GM23338 (cell line): Measurements from ENCODE around the gene CEP89. TPM values are rescaled to one million over a fixed set of nuclear protein-coding genes. Genes with fewer than 3 reads are reported as not detected.

ENCODE experiments used
- ATAC-seq: fragments of 200-7000 bp; cut with Tn5 transposase; 3 replicates; pipeline ENCODE4 v1.9.1; 2020
- DNase-seq: peaks from one replicate; pipeline ENCODE4 v3.0.0-alpha.2; 2015; ENCODE audit warnings: low spot score
- H2AFZ ChIP-seq: fragments of 200-600 bp; sonication (generic); 2 replicates; pipeline ENCODE4 v1.8.0; 2016; ENCODE audit warnings: antibody characterized with exemption, mild to moderate bottlenecking, moderate library complexity
- H3F3A ChIP-seq: fragments of 200-600 bp; sonication (generic); replicated peaks from 2 replicates; pipeline ENCODE4 v1.8.0; 2017; ENCODE audit warnings: antibody characterized with exemption, mixed run types, low read depth
- H3K27ac ChIP-seq: fragments of 200-600 bp; sonication (generic); 2 replicates; pipeline ENCODE4 v1.6.1; 2016; ENCODE audit warnings: low read depth
- H3K27me3 ChIP-seq: fragments of 200-600 bp; sonication (generic); 2 replicates; pipeline ENCODE4 v1.8.0; 2016; ENCODE audit warnings: mild to moderate bottlenecking, mixed run types, moderate library complexity; ENCODE audit not compliant: insufficient read depth
- H3K36me3 ChIP-seq: fragments of 200-600 bp; sonication (generic); 2 replicates; pipeline ENCODE4 v1.8.0; 2016; ENCODE audit warnings: mild to moderate bottlenecking; ENCODE audit not compliant: insufficient read depth
- H3K4me1 ChIP-seq: fragments of 200-600 bp; sonication (generic); 2 replicates; pipeline ENCODE4 v1.8.0; 2016; ENCODE audit warnings: mild to moderate bottlenecking, moderate library complexity; ENCODE audit not compliant: insufficient read depth
- H3K4me2 ChIP-seq: fragments of 200-600 bp; sonication (generic); 2 replicates; pipeline ENCODE4 v1.7.1; 2017; ENCODE audit warnings: mixed run types
- H3K4me3 ChIP-seq: fragments of 200-600 bp; sonication (generic); 2 replicates; pipeline ENCODE4 v1.6.1; 2016; ENCODE audit warnings: mixed run types
- H3K79me2 ChIP-seq: fragments of 200-600 bp; sonication (generic); replicated peaks from 2 replicates; pipeline ENCODE4 v1.8.0; 2017; ENCODE audit warnings: mild to moderate bottlenecking; ENCODE audit not compliant: insufficient read depth
- H3K9me2 ChIP-seq: fragments of 200-600 bp; sonication (generic); 2 replicates; pipeline ENCODE4 v1.8.0; 2017; ENCODE audit not compliant: insufficient read depth
- H4K20me1 ChIP-seq: fragments of 200-600 bp; sonication (generic); replicated peaks from 2 replicates; pipeline ENCODE4 v1.8.0; 2017; ENCODE audit warnings: mild to moderate bottlenecking; ENCODE audit not compliant: insufficient read depth
- H3K27ac Mint-ChIP-seq: 2 replicates; pipeline ENCODE4 v1.8.0; 2020; ENCODE audit warnings: inconsistent platforms, mild to moderate bottlenecking, moderate library complexity, mixed read lengths
- H3K27me3 Mint-ChIP-seq: 3 replicates; pipeline ENCODE4 v1.8.0; 2022; ENCODE audit warnings: low read depth, mild to moderate bottlenecking, moderate library complexity, mixed read lengths, inconsistent platforms; ENCODE audit not compliant: insufficient read depth, poor library complexity
- H3K36me3 Mint-ChIP-seq: 3 replicates; pipeline ENCODE4 v1.8.0; 2021; ENCODE audit warnings: low read depth, mild to moderate bottlenecking, inconsistent platforms, moderate library complexity, mixed read lengths
- H3K4me1 Mint-ChIP-seq: 3 replicates; pipeline ENCODE4 v1.8.0; 2020; ENCODE audit warnings: mild to moderate bottlenecking, inconsistent platforms, mixed read lengths
- H3K4me3 Mint-ChIP-seq: 3 replicates; pipeline ENCODE4 v1.8.0; 2021; ENCODE audit warnings: moderate library complexity, mild to moderate bottlenecking, inconsistent platforms, mixed read lengths
- H3K9me3 Mint-ChIP-seq: 3 replicates; pipeline ENCODE4 v1.8.0; 2020; ENCODE audit warnings: moderate library complexity, mild to moderate bottlenecking, inconsistent platforms, mixed read lengths
- CREB1 ChIP-seq: fragments of 250-450 bp; sonication (Bioruptor Pico); IDR thresholded peaks from 2 replicates; pipeline ENCODE4 v1.5.0; 2020; ENCODE audit warnings: low read depth, mild to moderate bottlenecking, moderate library complexity
- EZH2 ChIP-seq: fragments of 200-600 bp; sonication (generic); IDR thresholded peaks from one replicate; pipeline ENCODE4 v1.8.0; 2017; ENCODE audit warnings: antibody characterized with exemption, mild to moderate bottlenecking, low read depth; ENCODE audit not compliant: unreplicated experiment
- EZH2phosphoT487 ChIP-seq: fragments of 200-600 bp; sonication (generic); IDR thresholded peaks from one replicate; pipeline ENCODE4 v1.8.1; 2018; ENCODE audit warnings: antibody characterized with exemption; ENCODE audit not compliant: unreplicated experiment
- JUNB ChIP-seq: IDR thresholded peaks from one replicate; pipeline ENCODE4 v1.6.1; 2016; ENCODE audit warnings: antibody characterized with exemption; ENCODE audit not compliant: unreplicated experiment
- POLR2AphosphoS5 ChIP-seq: IDR thresholded peaks from 2 replicates; pipeline ENCODE4 v1.6.1; 2016; ENCODE audit warnings: antibody characterized with exemption, low read depth
- ZNF114 ChIP-seq: fragments of 250-450 bp; sonication (Bioruptor Pico); IDR thresholded peaks from 2 replicates; pipeline ENCODE4 v1.5.0; 2020; ENCODE audit warnings: mild to moderate bottlenecking, moderate library complexity
- ZNF331 ChIP-seq: fragments of 250-450 bp; sonication (Bioruptor Pico); IDR thresholded peaks from 2 replicates; pipeline ENCODE4 v1.5.0; 2020; ENCODE audit warnings: low read depth, mild to moderate bottlenecking, moderate library complexity
- polyA plus RNA-seq: library from polyadenylated mRNA; unstranded; fragments of >200 nt; fragmentation: Nextera tagmentation; extraction: Ambion mirVana; gene quantifications from 2 replicates; pipeline ENCODE4 v1.2.1, GENCODE V29; 2016
- total RNA-seq: library from RNA; depleted of rRNA; stranded (reverse); fragments of >200 nt; shearing (Covaris generic); gene quantifications from 2 replicates; pipeline ENCODE4 v1.2.3, GENCODE V29; 2014
- TF ChIP-seq, protein P1 (sequence below): fragments of 250-450 bp; sonication (Bioruptor Pico); IDR thresholded peaks from 2 replicates; pipeline ENCODE4 v1.5.0; 2020; ENCODE audit warnings: mild to moderate bottlenecking, moderate library complexity
- TF ChIP-seq, protein P2 (sequence below): IDR thresholded peaks from one replicate; pipeline ENCODE4 v1.6.1; 2018; ENCODE audit warnings: antibody characterized with exemption; ENCODE audit not compliant: unreplicated experiment
- TF ChIP-seq, protein P3 (sequence below): IDR thresholded peaks from 2 replicates; pipeline ENCODE4 v1.6.1; 2016; ENCODE audit warnings: antibody characterized with exemption
- TF ChIP-seq, protein P4 (sequence below), 2 experiments: fragments of 200-600 bp in 1 of 2; sonication (generic) in 1 of 2; conservative IDR thresholded peaks; 2 replicates each; pipeline versions ENCODE4 v1.5.1 to v1.6.1; 2016 to 2017; ENCODE audit warnings: antibody characterized with exemption in 2 of 2, low read depth in 2 of 2, mild to moderate bottlenecking in 2 of 2, moderate library complexity in 1 of 2

Gene CEP89
- total and polyA plus RNA-seq, 2 experiments from 2014 or later = 13.4 to 17.5 TPM

DNA sequence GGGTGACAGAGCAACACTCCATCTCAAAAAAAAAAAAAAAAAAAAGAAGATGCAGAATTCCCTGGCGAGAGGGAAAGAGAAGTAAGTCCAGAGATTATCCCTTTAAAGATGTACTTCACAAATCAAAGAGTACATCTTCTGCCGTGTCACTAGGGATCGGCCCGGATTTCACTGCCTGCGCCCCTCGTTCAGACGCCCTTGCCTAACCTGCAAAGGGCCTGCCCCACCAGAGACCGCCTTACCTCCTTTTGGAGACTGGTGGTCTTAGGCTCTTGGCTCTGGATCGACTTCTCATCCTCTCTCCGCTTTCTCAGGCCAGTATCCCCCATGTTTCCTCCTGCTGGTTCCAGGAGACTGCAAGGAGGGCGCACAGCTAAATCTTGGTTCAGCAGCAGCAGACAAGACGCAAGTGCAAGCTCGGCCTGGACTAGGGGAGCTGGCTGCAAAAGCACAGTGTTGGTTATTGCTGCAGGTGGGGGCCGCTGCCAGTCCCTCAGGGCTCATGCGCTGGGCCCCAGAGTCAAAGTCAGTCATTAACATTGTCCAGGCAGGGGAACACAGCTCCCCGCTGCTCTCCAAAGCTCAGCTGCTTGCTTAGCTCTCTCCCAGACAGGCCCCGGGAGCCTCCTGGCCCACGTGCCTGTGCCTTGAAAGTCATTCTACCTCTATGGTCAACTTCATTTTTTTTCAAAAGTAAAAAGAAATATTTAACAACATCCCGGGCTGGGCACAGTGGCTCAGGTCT lies 103.4 kb downstream of the CEP89 start:
- Histone ChIP-seq H3F3A (no peaks in the 10 kb centered on the region), H3K27ac (no peak overlapping the region), H3K4me1 (no peaks in the 10 kb centered on the region), H3K9me2 (no peaks in the 10 kb centered on the region; the same call in 1 of the 2 replicates), H3K79me2 (no peaks in the 10 kb centered on the region), H3K27me3 (no peaks in the 10 kb centered on the region), H2AFZ (peak overlapping the region; percentile 88), H3K36me3 (no peaks in the 10 kb centered on the region), H3K4me3 (no peak overlapping the region), H4K20me1 (no peaks in the 10 kb centered on the region), H3K4me2 (no peak overlapping the region)
- TF ChIP-seq CREB1 (CRISPR knock-in tag) (no peak), JUNB (no peak), ZNF114 (no peak), ZNF331 (CRISPR knock-in tag) (no peak), POLR2AphosphoS5 (no peak), EZH2phosphoT487 (no peak), EZH2 (no peak)
- TF ChIP-seq, protein P1, sequence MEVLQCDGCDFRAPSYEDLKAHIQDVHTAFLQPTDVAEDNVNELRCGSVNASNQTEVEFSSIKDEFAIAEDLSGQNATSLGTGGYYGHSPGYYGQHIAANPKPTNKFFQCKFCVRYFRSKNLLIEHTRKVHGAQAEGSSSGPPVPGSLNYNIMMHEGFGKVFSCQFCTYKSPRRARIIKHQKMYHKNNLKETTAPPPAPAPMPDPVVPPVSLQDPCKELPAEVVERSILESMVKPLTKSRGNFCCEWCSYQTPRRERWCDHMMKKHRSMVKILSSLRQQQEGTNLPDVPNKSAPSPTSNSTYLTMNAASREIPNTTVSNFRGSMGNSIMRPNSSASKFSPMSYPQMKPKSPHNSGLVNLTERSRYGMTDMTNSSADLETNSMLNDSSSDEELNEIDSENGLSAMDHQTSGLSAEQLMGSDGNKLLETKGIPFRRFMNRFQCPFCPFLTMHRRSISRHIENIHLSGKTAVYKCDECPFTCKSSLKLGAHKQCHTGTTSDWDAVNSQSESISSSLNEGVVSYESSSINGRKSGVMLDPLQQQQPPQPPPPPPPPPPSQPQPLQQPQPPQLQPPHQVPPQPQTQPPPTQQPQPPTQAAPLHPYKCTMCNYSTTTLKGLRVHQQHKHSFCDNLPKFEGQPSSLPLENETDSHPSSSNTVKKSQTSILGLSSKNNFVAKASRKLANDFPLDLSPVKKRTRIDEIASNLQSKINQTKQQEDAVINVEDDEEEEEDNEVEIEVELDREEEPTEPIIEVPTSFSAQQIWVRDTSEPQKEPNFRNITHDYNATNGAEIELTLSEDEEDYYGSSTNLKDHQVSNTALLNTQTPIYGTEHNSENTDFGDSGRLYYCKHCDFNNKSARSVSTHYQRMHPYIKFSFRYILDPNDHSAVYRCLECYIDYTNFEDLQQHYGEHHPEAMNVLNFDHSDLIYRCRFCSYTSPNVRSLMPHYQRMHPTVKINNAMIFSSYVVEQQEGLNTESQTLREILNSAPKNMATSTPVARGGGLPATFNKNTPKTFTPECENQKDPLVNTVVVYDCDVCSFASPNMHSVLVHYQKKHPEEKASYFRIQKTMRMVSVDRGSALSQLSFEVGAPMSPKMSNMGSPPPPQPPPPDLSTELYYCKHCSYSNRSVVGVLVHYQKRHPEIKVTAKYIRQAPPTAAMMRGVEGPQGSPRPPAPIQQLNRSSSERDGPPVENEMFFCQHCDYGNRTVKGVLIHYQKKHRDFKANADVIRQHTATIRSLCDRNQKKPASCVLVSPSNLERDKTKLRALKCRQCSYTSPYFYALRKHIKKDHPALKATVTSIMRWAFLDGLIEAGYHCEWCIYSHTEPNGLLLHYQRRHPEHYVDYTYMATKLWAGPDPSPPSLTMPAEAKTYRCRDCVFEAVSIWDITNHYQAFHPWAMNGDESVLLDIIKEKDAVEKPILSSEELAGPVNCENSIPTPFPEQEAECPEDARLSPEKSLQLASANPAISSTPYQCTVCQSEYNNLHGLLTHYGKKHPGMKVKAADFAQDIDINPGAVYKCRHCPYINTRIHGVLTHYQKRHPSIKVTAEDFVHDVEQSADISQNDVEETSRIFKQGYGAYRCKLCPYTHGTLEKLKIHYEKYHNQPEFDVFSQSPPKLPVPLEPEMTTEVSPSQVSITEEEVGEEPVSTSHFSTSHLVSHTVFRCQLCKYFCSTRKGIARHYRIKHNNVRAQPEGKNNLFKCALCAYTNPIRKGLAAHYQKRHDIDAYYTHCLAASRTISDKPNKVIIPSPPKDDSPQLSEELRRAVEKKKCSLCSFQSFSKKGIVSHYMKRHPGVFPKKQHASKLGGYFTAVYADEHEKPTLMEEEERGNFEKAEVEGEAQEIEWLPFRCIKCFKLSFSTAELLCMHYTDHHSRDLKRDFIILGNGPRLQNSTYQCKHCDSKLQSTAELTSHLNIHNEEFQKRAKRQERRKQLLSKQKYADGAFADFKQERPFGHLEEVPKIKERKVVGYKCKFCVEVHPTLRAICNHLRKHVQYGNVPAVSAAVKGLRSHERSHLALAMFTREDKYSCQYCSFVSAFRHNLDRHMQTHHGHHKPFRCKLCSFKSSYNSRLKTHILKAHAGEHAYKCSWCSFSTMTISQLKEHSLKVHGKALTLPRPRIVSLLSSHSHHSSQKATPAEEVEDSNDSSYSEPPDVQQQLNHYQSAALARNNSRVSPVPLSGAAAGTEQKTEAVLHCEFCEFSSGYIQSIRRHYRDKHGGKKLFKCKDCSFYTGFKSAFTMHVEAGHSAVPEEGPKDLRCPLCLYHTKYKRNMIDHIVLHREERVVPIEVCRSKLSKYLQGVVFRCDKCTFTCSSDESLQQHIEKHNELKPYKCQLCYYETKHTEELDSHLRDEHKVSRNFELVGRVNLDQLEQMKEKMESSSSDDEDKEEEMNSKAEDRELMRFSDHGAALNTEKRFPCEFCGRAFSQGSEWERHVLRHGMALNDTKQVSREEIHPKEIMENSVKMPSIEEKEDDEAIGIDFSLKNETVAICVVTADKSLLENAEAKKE (CRISPR knock-in tag) = no peak
- TF ChIP-seq, protein P2, sequence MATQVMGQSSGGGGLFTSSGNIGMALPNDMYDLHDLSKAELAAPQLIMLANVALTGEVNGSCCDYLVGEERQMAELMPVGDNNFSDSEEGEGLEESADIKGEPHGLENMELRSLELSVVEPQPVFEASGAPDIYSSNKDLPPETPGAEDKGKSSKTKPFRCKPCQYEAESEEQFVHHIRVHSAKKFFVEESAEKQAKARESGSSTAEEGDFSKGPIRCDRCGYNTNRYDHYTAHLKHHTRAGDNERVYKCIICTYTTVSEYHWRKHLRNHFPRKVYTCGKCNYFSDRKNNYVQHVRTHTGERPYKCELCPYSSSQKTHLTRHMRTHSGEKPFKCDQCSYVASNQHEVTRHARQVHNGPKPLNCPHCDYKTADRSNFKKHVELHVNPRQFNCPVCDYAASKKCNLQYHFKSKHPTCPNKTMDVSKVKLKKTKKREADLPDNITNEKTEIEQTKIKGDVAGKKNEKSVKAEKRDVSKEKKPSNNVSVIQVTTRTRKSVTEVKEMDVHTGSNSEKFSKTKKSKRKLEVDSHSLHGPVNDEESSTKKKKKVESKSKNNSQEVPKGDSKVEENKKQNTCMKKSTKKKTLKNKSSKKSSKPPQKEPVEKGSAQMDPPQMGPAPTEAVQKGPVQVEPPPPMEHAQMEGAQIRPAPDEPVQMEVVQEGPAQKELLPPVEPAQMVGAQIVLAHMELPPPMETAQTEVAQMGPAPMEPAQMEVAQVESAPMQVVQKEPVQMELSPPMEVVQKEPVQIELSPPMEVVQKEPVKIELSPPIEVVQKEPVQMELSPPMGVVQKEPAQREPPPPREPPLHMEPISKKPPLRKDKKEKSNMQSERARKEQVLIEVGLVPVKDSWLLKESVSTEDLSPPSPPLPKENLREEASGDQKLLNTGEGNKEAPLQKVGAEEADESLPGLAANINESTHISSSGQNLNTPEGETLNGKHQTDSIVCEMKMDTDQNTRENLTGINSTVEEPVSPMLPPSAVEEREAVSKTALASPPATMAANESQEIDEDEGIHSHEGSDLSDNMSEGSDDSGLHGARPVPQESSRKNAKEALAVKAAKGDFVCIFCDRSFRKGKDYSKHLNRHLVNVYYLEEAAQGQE = no peak
- TF ChIP-seq, protein P3, sequence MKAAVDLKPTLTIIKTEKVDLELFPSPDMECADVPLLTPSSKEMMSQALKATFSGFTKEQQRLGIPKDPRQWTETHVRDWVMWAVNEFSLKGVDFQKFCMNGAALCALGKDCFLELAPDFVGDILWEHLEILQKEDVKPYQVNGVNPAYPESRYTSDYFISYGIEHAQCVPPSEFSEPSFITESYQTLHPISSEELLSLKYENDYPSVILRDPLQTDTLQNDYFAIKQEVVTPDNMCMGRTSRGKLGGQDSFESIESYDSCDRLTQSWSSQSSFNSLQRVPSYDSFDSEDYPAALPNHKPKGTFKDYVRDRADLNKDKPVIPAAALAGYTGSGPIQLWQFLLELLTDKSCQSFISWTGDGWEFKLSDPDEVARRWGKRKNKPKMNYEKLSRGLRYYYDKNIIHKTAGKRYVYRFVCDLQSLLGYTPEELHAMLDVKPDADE = no peak
- TF ChIP-seq, protein P4, sequence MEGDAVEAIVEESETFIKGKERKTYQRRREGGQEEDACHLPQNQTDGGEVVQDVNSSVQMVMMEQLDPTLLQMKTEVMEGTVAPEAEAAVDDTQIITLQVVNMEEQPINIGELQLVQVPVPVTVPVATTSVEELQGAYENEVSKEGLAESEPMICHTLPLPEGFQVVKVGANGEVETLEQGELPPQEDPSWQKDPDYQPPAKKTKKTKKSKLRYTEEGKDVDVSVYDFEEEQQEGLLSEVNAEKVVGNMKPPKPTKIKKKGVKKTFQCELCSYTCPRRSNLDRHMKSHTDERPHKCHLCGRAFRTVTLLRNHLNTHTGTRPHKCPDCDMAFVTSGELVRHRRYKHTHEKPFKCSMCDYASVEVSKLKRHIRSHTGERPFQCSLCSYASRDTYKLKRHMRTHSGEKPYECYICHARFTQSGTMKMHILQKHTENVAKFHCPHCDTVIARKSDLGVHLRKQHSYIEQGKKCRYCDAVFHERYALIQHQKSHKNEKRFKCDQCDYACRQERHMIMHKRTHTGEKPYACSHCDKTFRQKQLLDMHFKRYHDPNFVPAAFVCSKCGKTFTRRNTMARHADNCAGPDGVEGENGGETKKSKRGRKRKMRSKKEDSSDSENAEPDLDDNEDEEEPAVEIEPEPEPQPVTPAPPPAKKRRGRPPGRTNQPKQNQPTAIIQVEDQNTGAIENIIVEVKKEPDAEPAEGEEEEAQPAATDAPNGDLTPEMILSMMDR (conservative IDR thresholded peaks at IDR 0.05; ENCODE audit: low read depth in 2 of 2) = no peak
- H3K4me1 Mint-ChIP-seq = peaks cover 4% of the 10 kb centered on the region; the same call in 2 of the 3 replicates
- ATAC-seq (no peak), DNase-seq (no peak)
- no peaks in the 10 kb centered on the region for H3K9me3 Mint-ChIP-seq
- no peaks in the 10 kb centered on the region for H3K36me3 Mint-ChIP-seq
- no peak overlapping the region for H3K27ac Mint-ChIP-seq
- peaks cover 2% of the 10 kb centered on the region for H3K27me3 Mint-ChIP-seq
- H3K4me3 Mint-ChIP-seq = no peak overlapping the region
